Endothelial cell of umbilical vein (primary cell): ENCODE measurements around the gene MAML1. TPM values are rescaled to one million over a fixed set of nuclear protein-coding genes. Genes with fewer than 3 reads are reported as not detected.

Source experiments
- BruUV-seq: library from RNA; stranded (reverse); fragments of 400-500 nt; replicated peaks from 2 replicates; lab custom pipeline; 2021; lab: Mats Ljungman, UMichigan
- CTCF ChIA-PET: fragments of 300-600, 350-600 bp; sonication (Branson Sonifier 250); formaldehyde crosslinking; loops from one replicate; lab custom pipeline; 2021; ENCODE audit warnings: antibody characterized with exemption, inconsistent platforms; lab: Charles Lee
- POLR2A ChIA-PET: fragments of 300-600, 350-600 bp; sonication (Branson Sonifier 250); formaldehyde crosslinking; loops from one replicate; lab custom pipeline; 2021; ENCODE audit warnings: antibody characterized with exemption, inconsistent platforms; lab: Charles Lee
- DNase-seq: peaks from one replicate; pipeline ENCODE4 v3.0.0-alpha.2; 2011; ENCODE audit warnings: low read depth, low spot score
- FAIRE-seq: peaks from 2 replicates; lab custom pipeline; 2011; peaks lifted over from hg19 to GRCh38; lab: Jason Lieb, UNC
- H2AFZ ChIP-seq: 2 replicates; pipeline ENCODE4 v1.6.0; 2012; ENCODE audit warnings: low read depth, low read length, control low read depth, inconsistent platforms
- H3K27ac ChIP-seq: 2 replicates; pipeline ENCODE4 v1.5.1; 2011; ENCODE audit warnings: low read depth, mild to moderate bottlenecking, control low read depth, low read length, moderate library complexity; ENCODE audit not compliant: insufficient read depth
- H3K27me3 ChIP-seq, 2 experiments: 2 replicates each; pipeline versions ENCODE4 v1.6.0 to v1.6.1; 2011; ENCODE audit warnings: low read length in 2 of 2, mixed read lengths in 1 of 2; ENCODE audit not compliant: control insufficient read depth in 2 of 2, insufficient read depth in 2 of 2
- H3K36me3 ChIP-seq, 2 experiments: 2 replicates in 1 of 2; 3 replicates in 1 of 2; pipeline ENCODE4 v1.5.1; 2011; ENCODE audit warnings: low read length in 2 of 2, mild to moderate bottlenecking in 1 of 2, moderate library complexity in 1 of 2; ENCODE audit not compliant: control insufficient read depth in 2 of 2, insufficient read depth in 2 of 2; ENCODE audit errors: extremely low read depth in 1 of 2
- H3K4me1 ChIP-seq: 3 replicates; pipeline ENCODE4 v1.5.1; 2011; ENCODE audit warnings: mild to moderate bottlenecking, low read length; ENCODE audit not compliant: control insufficient read depth, insufficient read depth; ENCODE audit errors: extremely low read depth
- H3K4me2 ChIP-seq: 2 replicates; pipeline ENCODE4 v1.6.1; 2011; ENCODE audit warnings: low read length, control low read depth, mixed read lengths; ENCODE audit not compliant: insufficient read depth
- H3K4me3 ChIP-seq, 3 experiments: fragments of 200-600 bp in 1 of 3; sonication (generic), shearing (Covaris generic) in 1 of 3; replicated peaks in 1 of 3; 2 replicates each; pipeline ENCODE4 v1.5.1; 2011 to 2016; ENCODE audit warnings: control low read depth in 3 of 3, low read length in 3 of 3, mild to moderate bottlenecking in 2 of 3, inconsistent platforms in 1 of 3, low read depth in 1 of 3, moderate library complexity in 1 of 3; ENCODE audit not compliant: insufficient read depth in 1 of 3
- H3K79me2 ChIP-seq: 2 replicates; pipeline ENCODE4 v1.6.0; 2012; ENCODE audit warnings: low read length, inconsistent platforms; ENCODE audit not compliant: control insufficient read depth, insufficient read depth
- H3K9ac ChIP-seq: replicated peaks from 2 replicates; pipeline ENCODE3; 2011; ENCODE audit warnings: low read length, control low read depth; ENCODE audit not compliant: insufficient read depth; ENCODE audit errors: extremely low read depth
- H3K9me1 ChIP-seq: replicated peaks from 3 replicates; pipeline ENCODE4 v1.6.0; 2011; ENCODE audit warnings: mild to moderate bottlenecking, low read length; ENCODE audit not compliant: control insufficient read depth, insufficient read depth; ENCODE audit errors: extremely low read depth
- H3K9me3 ChIP-seq: replicated peaks from 2 replicates; pipeline ENCODE4 v1.5.1; 2012; ENCODE audit warnings: low read length, inconsistent platforms; ENCODE audit not compliant: control insufficient read depth, insufficient read depth
- H4K20me1 ChIP-seq: replicated peaks from 2 replicates; pipeline ENCODE3; 2011; ENCODE audit warnings: mild to moderate bottlenecking, low read length; ENCODE audit not compliant: control insufficient read depth, insufficient read depth; ENCODE audit errors: extremely low read depth
- JUN ChIP-seq: IDR thresholded peaks from 2 replicates; pipeline ENCODE4 v1.6.1; 2011; ENCODE audit warnings: borderline replicate concordance, low read depth; ENCODE audit not compliant: insufficient read length, insufficient read depth
- POLR2AphosphoS5 ChIP-seq: IDR thresholded peaks from 2 replicates; pipeline ENCODE4 v1.6.1; 2012; ENCODE audit warnings: low read depth, mild to moderate bottlenecking, control low read depth, low read length, moderate library complexity; ENCODE audit not compliant: insufficient read depth
- dilution Hi-C: fragments of 300-500 bp; cut with MboI; formaldehyde crosslinking; loops from one replicate; pipeline ENCODE4 v1.15.0; 2019; ENCODE audit warnings: low sequenced_read_pairs; ENCODE audit not compliant: extremely low pct_ligation_motif_present
- intact Hi-C: fragments of 100-400 bp; cut with micrococcal nuclease; formaldehyde crosslinking; loops from one replicate; pipeline ENCODE4 v1.10.0; 2022
- polyA plus RNA-seq, 4 experiments: library from polyadenylated mRNA; depleted of rRNA in 3 of 4; stranded (reverse) in 3 of 4; unstranded in 1 of 4; fragments of >200 nt; gene quantifications; 2 replicates each; pipeline versions ENCODE4 v1.2.1 to v1.2.3, GENCODE V29; 2011 to 2012; ENCODE audit warnings: missing spikeins in 1 of 4
- total RNA-seq: library from RNA; stranded (reverse); gene quantifications from 2 replicates; pipeline ENCODE4 v1.2.3, GENCODE V29; 2021
- TF ChIP-seq, protein P1 (sequence below), 2 donors: IDR thresholded peaks; 1 replicate in 1 of 2; 2 replicates in 1 of 2; pipeline ENCODE4 v1.5.1; 2011; ENCODE audit warnings: low read length in 2 of 2, mild to moderate bottlenecking in 2 of 2, moderate library complexity in 2 of 2, control low read depth in 1 of 2, inconsistent platforms in 1 of 2, low read depth in 1 of 2; ENCODE audit not compliant: insufficient read depth in 1 of 2; ENCODE audit errors: extremely low read depth in 1 of 2

Gene MAML1
- total and polyA plus RNA-seq, 2 donors (not counting 3 experiments of a cell fraction or from before 2014, with no cell fraction given): 12.4 to 29.0 TPM

DNA sequence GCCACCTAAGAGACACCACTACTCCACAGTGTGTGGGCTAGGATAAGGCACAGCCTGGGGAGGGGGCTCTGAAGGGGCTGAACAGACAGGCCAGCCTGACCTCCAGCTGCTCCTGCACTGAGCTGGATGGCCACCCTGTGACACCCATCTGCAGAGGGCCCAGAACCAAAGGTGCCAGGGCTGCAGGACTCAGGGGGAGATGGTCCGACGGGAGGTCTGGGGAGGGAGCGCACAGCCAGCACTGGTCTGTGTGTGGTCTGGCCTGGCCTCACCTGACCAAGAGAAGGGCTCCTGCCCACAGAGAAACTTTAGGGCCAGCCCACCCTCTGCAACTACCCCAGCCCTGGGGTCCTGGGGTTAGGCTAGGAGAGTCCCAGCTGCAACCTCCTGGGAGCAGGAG lies 62.0 kb downstream of the MAML1 start:
- DNase-seq (no peak), FAIRE-seq (no peak)
- ChIA-PET CTCF (interaction anchor here (0.7 to 8.8 kb wide), 8 partner anchors 10 to 84 kb away, joined by 3 to 103 read pairs (median 3); partner anchors contain the start of gene MAML1), POLR2A (no interaction called here)
- no peak overlapping the region for H3K4me2 ChIP-seq
- no TSS peak for BruUV-seq
- H3K36me3 ChIP-seq: peaks cover 6 to 20% of the 10 kb centered on the region in 2 experiments
- H3K4me3 ChIP-seq: no peak overlapping the region
- dilution Hi-C loops: no loop called here
- no peak overlapping the region for H3K27ac ChIP-seq
- no peaks in the 10 kb centered on the region for H3K79me2 ChIP-seq
- no peak overlapping the region for H2AFZ ChIP-seq
- H3K9me3 ChIP-seq: no peaks in the 10 kb centered on the region
- H3K9me1 ChIP-seq: no peaks in the 10 kb centered on the region
- peaks cover 10% of the 10 kb centered on the region for H3K4me1 ChIP-seq
- intact Hi-C loops: loop anchor here (10.0 kb wide), 1 partner anchor 130 kb away; no protein-coding TSS in a partner anchor
- no peaks in the 10 kb centered on the region for H4K20me1 ChIP-seq
- no peak overlapping the region for H3K9ac ChIP-seq
- TF ChIP-seq POLR2AphosphoS5: no peak
- TF ChIP-seq JUN: no peak
- TF ChIP-seq, protein P1, sequence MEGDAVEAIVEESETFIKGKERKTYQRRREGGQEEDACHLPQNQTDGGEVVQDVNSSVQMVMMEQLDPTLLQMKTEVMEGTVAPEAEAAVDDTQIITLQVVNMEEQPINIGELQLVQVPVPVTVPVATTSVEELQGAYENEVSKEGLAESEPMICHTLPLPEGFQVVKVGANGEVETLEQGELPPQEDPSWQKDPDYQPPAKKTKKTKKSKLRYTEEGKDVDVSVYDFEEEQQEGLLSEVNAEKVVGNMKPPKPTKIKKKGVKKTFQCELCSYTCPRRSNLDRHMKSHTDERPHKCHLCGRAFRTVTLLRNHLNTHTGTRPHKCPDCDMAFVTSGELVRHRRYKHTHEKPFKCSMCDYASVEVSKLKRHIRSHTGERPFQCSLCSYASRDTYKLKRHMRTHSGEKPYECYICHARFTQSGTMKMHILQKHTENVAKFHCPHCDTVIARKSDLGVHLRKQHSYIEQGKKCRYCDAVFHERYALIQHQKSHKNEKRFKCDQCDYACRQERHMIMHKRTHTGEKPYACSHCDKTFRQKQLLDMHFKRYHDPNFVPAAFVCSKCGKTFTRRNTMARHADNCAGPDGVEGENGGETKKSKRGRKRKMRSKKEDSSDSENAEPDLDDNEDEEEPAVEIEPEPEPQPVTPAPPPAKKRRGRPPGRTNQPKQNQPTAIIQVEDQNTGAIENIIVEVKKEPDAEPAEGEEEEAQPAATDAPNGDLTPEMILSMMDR (IDR thresholded peaks at IDR 0.05; ENCODE audit: extremely low read depth in 1 of 2, insufficient read depth in 1 of 2, low read depth in 1 of 2, low read length in 2 of 2): no peak
- H3K27me3 ChIP-seq: no peaks in the 10 kb centered on the region
